Anterior cingulate cortex (tissue), 58 donors: ENCODE results near the gene TIPIN.
A peak's percentile ranks its signal among the peaks of the same experiment; 100 is the strongest.
"Not testable (repeated sequence)": the region's sequence is repeated elsewhere in the genome, so short reads cannot be mapped to it uniquely, and the experiment has no call there.

ENCODE experiments used
- DNase-seq, 58 donors: peaks; one replicate each; lab custom pipeline; 2025; lab: John Stamatoyannopoulos, UW

The TIPIN gene

GRCh38 chr15:66356359-66357236 lies at the start of gene TIPIN:
Gene TIPIN, minus strand, starts transcription at chr15:66356685. Its CDS starts 3,738 bp downstream, at chr15:66352947.
- peak; percentile 21 to 94 (median 79) for DNase-seq

- DNase-seq = no peak
Observed at GRCh38 chr15:66405615-66406014, 49.1 kb upstream of the TIPIN start.

- DNase-seq = no peak
Observed at GRCh38 chr15:66405007-66405406, 48.5 kb upstream of the TIPIN start.

GRCh38 chr15:66404532-66404931 lies 48.0 kb upstream of the TIPIN start:
- no peak for DNase-seq

GRCh38 chr15:66404122-66404521 lies 47.6 kb upstream of the TIPIN start:
- no peak for DNase-seq

- no peak for DNase-seq
Observed at GRCh38 chr15:66403323-66403722, 46.8 kb upstream of the TIPIN start.

GRCh38 chr15:66402761-66403284 lies 46.3 kb upstream of the TIPIN start:
- no peak for DNase-seq

GRCh38 chr15:66401130-66402021 lies 44.9 kb upstream of the TIPIN start:
- no peak for DNase-seq

- no peak for DNase-seq
Observed at GRCh38 chr15:66400351-66400774, 43.9 kb upstream of the TIPIN start.

- DNase-seq = no peak
Observed at GRCh38 chr15:66399276-66399675, 42.8 kb upstream of the TIPIN start.

- DNase-seq = no peak
Observed at GRCh38 chr15:66394915-66395314, 38.4 kb upstream of the TIPIN start.

GRCh38 chr15:66394472-66394871 lies 38.0 kb upstream of the TIPIN start:
- DNase-seq = no peak

GRCh38 chr15:66393037-66393436 lies 36.6 kb upstream of the TIPIN start:
- not testable (repeated sequence) for DNase-seq

GRCh38 chr15:66390678-66391077 lies 34.2 kb upstream of the TIPIN start:
- DNase-seq = peak in 1 of 58 donors; percentile 2

- no peak for DNase-seq
Observed at GRCh38 chr15:66389859-66390381, 33.4 kb upstream of the TIPIN start.

GRCh38 chr15:66389098-66389858 lies 32.8 kb upstream of the TIPIN start:
- DNase-seq = no peak

GRCh38 chr15:66388576-66388975 lies 32.1 kb upstream of the TIPIN start:
- no peak for DNase-seq

- no peak for DNase-seq
Observed at GRCh38 chr15:66388043-66388363, 31.5 kb upstream of the TIPIN start.

GRCh38 chr15:66387163-66388042 lies 30.9 kb upstream of the TIPIN start:
- peak in 42 of 58 donors; percentile 4 to 61 (median 36) for DNase-seq
